ENCODE data around the gene SHISAL1.

Gene SHISAL1

DNA sequence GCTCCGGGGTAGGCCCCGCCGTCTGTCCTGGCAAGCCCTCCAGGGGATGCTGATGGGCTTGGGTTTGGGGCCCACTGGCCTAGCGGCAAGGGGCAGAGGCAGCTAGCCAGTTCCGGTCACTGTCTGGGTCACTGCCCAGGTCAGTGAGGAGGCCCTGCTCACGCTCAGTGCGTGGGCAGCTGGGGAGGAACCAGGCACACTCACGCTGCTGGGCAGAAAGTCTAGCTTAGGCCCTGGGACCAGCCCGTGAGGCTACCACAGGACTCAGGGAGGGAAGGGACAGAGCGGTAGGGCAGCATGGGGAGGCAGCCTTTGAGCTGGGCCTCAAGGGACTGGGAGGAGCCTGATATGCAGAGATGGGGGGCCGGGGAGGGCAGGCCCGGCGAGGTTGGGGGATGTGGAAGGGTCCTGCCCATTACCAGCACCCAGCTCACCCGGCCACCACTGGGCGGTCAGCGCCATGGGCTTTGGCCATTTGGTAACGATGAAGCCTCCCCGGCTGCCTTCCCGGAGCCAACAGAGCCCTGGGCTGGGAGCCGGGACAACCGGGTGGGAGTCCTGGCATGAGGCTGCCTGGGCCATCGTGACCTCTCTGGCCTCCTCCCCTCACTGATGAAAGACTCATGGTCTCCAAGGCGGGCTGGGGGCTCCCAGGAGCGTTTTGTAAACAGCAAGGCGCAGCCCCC is 14.2 kb downstream of the SHISAL1 start:
- no peak for DNase-seq

DNA sequence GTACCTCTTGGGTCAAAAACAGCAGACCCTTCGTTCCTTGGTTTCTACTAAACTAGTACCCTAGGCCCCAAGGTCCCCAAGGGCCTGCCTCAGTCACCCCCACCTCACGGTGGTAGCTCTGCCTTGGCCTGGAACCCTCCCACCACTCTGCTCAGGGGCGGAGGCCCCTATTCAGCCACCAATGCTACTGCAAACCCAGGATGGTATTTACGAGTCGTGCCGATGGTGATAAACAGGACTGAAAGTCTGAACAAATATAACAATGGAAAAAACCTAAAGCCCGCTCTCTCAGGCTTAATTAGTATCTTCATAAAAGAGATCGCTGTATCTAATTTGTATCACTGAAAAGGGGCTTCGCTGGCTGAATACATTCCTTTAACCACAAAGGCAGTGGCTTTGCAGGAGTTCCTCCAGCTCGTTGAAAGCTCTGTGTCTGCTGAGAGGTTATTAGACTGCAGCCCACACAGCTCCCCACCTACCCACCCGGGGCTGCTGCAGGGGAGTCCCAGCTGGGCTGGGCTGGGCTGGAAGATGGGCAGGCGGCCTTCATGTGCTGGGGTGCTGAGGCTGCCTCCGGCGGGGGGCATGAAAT is 15.2 kb downstream of the SHISAL1 start:
- DNase-seq, result no peak

DNA sequence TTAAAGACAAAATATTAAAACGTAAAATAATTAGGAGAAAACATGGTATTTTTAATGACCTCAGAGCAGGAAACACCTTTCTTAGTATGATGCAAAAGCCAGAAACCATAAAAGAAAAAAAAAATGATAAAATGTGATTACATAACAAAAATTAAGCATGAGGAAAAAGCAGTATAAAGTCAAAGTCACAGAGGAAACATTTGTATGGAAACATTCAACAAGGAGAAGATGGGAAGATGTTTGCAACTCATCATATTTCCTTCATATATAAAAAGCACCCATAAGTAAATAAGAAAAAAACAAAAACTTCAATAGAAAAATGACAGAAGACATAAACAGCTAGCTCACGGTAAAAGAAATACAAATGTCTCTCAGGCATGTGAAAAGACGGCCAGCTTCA is 17.3 kb downstream of the SHISAL1 start:
- no peak for DNase-seq

DNA sequence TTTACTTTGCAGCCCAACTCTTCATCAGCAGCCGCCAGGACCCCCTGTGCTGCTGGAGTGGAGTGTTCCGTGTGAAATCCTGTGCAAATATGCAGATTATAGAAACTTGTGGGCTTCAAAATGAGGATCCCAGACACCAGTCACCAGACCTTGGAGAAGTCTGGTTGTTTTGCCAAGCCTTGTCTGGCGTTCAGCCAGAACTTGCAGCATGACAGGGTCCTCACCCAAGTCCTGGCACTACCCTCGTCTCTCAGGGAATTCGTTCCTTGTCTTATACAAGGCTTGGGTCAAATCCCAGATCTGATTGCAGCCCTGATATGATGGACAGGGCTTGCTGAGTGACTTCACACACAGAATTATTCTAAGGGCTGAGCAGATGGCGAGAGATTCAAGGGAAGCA is 18.9 kb downstream of the SHISAL1 start:
- DNase-seq, result no peak

DNA sequence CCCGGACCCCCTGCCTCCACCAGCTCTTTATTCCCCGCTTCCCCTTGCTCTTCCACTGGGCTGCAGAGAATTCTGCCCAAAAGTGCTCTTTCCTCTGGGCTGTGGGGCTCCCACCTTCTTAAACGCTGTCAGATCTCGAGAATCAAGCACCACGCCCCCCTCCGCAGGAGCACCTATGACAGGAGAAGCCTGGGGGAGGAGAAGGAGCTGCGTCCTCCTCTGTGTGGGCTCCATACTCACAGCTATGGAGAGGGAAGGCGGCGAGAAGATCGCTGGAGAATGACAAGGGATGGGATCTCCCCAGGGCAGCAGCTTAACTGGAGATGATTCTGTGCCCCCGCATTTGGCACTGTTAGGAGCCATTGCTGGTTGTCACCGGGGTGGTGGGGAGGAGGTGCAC is 19.7 kb downstream of the SHISAL1 start:
- no peak for DNase-seq

DNA sequence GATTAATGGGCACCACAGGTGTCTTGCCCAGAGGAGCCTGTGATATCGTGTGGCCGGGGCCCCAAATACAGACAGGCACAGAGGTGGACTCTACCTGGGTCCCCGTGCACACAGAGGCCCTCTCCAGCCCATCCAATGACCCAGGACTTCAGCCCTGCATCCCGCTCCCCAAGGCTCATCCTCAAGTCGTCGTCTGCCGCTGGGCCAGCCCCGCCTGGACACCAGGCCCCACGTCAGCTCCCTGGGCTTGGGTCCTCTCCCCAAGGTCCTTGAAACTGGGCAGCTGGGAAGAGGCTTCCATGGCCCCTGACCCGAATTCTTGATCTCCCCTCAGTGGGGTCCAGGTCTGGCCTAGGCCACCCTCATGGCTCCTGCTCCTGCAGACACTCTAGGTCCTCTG is 20.2 kb downstream of the SHISAL1 start:
- no peak for DNase-seq

DNA sequence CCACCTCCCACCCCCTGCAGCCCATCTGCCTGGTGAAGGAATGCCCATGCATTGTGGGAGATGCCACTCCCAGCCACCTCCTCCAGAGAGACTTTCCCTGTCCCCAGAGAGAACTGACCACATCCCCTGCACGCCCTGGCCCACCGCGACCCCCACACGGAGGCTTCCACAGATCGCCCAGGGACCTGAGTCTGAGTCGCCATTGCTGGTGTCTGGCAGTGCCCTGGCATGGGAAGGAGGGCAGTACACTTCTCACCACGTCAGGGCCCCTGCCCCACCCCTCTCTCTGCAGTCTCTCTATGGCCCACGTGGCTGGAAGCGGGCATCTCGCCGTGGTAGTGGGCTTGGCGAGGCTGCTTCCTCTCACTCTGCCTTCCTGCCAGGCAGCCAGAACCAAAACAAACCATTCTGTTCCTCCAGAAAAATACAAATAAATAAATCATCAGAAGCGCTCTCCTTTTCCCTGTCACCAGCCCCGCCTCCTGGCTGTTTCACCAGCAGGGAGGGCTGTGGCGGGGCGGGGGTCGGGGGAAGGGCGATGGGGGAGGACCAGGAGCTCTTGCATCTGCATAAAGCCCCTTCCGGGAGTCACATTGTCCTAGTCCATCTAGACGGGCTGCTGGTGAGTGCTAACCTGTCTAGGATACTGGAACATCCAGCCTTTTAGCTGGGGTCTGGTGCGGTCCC is 20.9 kb downstream of the SHISAL1 start:
- DNase-seq, result no peak

DNA sequence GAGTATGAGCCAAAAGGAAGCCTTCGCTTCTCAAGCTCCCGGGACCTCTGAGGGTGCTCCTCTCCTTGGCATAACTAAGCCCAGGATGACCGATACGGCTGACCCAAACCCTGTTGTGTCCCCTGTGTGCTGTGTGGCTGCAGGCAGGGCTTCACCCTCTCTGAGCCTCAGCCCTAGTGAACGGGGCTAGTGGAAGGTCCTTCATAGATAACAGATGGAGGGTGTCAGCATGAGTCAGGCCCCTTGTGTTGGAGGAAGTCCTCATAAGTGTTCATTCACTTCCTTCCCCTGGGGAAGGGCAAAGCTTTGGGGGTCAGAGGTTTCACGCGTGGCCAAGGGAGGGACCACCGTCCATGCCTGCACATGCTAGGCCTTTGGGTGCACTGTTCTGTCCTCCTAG is 21.5 kb downstream of the SHISAL1 start:
- DNase-seq, result no peak

DNA sequence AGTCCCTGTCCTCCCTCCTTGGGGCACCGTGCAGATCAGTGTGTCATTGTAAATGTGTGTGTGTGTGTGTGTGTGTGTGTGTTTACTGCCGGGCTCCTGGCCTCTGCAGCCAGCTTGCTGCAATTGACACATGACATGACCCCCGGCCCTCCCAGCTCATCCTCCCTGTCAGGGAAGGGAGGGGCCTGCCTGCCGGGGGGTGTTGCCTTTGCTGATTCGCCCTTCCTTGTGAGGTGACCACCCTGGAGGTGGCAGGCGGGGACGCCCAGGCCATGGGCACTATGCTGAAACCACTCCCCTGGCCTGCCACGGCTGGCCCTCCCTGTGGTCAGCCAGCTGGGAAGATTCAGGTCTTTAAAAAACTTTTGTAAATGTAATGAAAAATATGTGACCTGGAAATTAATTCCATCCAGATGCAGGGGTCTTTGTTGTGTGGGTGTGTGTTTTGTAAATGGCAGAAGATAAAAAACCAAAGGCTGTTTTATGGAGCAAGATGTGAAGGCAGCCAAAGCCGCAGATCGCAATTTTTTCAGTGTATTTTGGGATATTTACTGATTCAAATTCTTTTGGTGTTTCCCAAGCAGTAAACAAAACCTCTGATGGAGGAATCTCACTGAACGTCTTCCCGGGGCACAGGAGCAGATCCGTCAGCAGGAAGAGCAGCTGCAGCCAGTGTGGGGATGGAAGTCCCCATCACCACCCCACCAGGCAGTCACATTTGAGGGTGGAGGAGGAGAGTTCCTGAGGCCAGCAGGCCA is 23.2 kb downstream of the SHISAL1 start:
- no peak for DNase-seq

DNA sequence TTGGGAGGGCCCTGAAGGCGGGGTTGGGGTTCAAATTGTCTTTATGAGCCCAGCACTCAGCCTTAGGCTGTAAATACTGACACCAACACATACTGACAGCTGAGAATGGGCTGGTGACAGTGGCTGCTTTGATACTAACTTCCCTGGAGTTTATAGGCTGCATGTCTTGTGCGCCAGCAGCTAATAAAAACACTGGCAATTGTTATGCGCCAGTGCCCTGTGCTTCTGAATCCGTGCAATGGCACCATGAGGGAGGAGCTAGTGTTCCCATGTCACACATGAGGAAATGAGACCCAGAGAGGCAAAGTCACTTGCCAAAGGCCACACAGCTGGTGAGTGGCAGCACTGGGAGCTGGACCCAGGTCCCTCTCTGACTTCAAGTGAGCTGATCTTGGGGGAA is 23.8 kb downstream of the SHISAL1 start:
- no peak for DNase-seq

DNA sequence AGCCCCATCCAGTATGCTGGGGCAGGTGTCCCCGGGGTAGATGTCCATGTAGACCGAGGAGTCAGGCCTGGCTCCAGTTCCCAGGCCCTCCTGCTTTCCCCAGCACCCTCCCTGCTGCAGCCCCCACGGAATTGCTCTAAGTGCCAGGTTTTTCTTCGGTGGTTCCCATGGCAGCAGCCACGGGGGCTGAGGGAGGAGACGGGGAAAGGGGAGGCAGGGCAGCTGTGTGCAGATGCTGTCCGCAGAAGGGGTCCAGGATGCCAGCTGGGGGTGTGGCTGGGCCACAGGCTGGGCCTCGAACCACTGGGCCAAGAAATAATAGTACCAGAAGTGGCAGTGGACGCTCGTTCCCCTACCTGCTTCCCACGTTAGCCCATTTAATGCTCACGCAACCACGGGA is 25.0 kb downstream of the SHISAL1 start:
- no peak for DNase-seq

DNA sequence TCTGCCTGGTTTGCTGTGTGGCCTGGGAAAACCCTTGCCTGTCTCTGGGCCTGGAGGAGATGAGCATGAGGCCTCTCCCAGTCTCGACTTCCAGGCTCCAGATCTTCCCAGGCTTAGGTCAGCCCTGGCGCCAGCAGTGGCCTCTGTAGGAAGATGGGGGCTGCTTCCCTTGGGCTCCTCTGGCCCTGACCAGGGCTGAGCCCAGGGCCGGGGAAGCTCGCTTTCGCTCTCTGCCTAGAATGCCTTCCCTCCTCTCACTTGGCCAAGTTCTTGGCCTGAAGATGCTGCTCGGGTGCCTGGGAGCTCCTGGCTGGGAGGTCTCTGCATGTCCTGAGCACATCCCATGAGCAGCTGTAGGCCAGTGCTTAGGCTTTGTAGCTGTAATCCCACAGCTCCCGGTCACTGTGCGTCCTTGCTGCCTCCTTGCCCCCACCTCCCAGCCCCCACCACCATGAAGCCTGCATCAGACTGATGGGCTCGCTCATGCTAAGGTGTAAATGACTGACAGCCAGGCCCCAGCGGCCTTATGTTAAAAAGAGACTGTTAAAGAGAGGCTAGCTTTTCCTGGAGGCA is 25.5 kb downstream of the SHISAL1 start:
- DNase-seq, result no peak

DNA sequence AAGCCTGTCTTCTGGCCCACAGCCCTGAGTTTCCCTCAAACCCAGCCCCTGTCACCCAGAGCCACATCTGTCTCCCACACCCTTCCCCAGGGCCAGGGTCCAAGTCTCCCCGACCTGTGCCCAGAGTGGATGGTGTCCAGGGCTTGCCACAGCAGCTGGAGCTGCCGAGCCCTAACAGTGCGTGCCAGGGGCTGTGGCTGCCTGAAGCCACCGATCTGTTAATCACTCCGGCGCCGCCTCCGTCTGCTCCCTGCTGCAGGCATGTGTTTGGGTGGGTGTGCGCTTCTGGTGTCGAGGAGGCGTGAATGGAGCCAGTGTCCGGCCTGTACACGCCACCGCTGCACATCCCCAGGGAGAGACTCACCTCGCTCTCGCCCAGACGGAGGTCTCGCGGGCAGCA is 26.1 kb downstream of the SHISAL1 start:
- no peak for DNase-seq

DNA sequence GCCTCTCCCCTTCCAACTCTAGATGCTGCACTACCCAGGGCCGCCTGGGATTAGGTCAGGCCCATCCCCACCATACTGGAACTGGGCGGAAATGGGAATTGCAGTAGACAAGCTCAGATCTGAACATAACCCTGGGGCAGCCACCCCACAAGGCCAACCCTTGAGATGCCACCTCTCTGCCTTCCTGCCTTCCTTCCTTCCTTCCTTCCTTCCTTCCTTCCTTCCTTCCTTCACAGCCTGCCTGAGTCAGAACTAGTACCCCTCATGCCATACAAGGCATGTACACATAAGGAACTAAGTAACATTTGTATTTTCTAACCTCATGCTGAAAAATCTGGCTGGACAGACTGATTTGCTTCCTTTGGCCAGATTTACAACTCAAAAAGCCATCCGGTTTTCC is 28.0 kb downstream of the SHISAL1 start:
- DNase-seq, result no peak

DNA sequence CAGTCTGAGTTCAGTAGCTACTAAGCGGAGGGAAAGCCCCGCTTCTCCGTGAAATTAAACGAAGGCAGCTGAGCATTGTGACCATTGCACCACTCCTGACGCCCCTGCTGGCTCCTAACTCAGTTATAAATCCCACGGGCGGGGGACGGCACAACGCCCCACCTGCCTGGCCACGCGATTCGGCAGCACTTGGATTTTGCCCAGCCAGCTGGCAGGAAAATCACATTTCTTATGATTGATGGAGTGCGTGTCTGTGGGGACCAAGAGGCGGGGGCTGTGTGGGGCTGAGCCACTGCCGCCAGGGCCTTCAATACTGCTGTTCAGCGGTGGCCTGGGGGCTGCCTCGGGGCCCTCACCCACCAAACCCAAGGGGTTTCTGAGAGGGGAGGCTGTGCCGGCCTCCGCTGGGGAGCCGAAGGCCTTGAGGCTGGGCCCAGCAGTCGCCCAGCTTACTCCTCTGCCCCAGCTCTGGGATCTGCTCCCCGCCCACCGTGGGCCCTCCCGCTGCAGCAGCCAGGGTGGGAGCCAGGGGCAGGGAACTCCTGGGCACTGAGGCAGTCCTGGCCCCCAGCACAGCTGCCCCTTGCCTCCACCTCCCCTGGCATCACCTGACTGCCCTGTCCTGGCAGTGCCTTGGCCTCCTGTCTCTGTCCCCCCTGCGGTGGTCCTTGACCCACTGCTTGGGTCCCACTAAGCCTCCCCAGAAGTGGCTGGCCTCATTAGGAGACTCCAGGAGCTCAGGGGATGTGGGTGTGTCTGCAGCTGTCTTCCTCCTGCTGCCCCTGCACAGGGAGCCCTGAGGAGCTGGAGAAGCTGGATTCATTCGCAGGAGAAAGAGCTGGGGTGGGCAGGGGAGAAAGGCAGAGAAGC is 30.7 kb downstream of the SHISAL1 start:
- no peak for DNase-seq

DNA sequence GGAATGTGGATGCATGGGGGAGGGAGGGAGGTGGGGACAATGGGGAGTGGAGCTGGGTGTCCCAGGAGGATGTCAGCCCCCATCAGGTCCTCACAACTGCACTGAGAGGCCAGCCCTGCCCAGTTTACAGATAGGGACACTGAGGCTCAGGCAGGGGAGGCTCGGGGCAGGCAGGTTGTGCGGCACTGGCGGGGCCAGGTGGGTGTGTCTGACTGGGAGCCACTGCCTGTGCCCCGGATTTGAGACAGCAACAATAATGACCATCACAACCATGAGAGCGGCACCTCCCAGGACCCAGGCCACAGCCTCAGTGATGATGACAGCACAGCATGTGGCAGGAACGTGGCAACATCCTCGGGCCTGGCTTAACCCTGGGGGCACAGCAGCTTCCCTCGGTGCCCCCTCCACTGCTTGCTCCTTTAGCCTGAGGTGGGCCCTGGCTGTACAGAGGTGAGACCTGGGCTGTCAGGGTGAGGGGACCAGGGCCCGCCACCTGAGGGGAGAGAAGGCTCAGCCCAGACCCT is 32.0 kb downstream of the SHISAL1 start:
- DNase-seq, result no peak

DNA sequence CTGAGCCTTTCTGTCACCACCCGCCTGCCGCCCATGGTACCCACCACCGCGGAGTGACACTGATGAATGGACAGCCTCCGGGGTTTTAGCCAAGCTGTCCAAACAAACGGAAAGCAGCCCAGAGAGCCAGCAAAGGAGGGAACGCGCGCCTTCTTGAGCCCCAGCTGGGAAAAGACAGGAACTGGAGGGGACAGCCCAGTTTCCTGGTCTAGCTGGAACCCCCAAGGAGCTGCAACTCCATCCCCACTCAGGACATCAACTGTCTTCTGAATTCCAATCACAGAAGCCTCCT is 33.7 kb downstream of the SHISAL1 start:
- DNase-seq, result no peak

DNA sequence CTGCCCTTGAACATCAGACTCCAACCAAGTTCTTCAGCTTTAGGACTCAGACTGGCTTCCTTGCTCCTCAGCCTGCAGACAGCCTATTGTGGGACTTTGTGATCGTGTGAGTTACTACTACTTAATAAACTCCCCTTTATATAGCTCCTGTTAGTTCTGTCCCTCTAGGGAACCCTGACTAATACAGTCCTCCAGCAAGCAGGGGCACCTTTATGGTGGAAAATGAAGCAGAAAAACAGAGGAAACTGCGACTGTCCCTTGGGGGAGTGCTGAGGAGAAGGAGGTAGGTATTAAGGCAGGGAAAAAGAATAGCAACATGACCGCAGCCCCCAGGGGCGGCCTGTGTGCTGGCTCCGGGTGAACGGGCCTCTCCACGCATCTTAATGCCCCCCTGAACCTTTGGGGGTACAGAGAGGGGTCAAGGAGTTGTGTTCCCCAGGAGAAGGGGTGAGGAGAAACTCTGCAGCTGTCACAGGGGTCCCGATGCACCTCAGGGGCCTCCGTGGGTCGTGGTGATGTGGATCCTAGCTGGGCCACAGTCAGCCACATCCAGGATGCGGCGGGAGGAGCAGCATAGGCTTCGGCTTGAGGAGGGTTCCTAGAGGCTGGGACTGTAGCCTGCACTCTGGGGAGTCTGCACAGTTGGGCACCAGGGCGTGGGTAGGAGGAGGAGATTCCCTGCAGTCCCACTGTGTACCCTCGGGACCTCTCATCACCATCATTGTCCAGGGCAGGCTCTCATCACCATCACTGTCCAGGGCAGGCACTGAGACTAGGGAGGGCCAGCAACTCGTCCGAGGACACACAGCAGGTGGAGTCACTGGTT is 34.3 kb downstream of the SHISAL1 start:
- no peak for DNase-seq

DNA sequence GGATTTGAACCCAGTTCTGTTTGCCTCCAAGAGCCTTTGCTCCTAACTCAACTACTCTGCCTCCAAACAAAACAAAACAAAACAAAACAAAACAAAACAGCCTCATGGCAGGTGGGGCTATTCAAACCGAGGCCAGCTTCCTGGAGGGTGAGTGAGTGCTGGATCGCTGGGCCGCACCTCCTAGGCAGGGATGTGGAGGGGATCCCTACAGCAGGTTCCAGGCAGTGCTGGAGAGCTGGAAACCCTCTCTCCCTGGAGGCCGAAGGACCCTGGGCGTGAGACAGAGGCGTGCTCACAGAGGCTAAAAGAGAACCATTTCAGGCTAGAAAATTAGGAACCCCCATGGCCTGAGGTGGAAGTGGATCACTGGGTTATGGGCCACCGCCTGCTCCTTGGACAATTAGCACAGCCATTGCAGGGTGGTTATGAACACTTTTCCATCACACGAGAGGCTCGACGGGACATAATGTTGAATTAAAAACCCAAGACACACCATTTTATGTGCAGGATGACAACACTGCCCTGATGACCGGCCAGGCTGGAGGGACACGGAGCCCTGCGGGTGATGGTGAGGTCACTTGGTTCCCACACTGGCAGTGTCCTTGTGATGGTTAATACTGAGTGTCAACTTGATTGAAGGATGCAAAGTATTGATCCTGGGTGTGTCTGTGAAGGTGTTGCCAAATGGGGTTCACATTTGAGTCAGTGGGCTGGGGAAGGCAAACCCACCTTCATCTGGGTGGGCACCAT is 35.2 kb downstream of the SHISAL1 start:
- no peak for DNase-seq

DNA sequence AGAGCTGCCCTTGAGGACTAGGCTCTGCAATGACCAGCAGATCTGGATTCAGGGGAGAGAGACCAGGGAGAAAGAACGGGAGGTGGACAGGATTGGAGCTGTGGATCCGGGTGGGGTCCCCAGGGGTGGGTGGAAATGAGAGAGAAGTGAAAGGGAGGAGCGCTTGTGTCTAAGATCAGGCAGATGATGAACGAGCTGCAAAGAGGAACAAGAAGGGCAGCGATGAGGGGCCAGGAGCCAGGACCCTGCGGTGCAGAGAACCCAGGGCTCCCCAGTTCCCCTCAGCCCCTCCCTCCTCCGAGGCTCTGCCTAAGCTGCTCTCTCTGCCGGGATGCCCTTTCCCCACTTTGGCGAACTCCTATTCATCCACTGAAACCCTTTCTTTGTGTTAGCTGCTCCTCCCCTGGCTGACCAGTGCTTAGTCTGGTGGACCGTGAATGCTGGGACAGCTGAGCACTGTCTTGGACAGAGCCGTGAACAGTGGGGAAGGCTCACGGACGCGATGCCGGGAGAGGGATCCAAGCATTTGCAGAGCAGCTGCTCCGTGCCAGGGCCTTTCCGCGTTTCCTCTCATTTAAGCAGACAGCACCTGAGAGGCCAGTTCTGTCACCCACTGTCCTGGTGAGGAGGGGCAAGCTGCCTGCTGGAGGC is 35.9 kb downstream of the SHISAL1 start:
- DNase-seq, result no peak
